ENCODE measurements around the gene CD177. TPM values are rescaled to one million over a fixed set of nuclear protein-coding genes. Genes with fewer than 3 reads are reported as not detected.

CD177 gene
- total RNA-seq (2021; ENCODE audit: unreplicated experiment): not detected
- polyA plus RNA-seq (2012): not detected in 2 replicates
- Bru-seq, nascent RNA: percentile 11 among the genes with signal in this experiment
- percentile 8 among the genes with signal in this experiment for BruChase-seq, experiment 1, labeled RNA remaining after a 6-hour chase
- BruChase-seq, experiment 2, labeled RNA remaining after a 2-hour chase: percentile 11 among the genes with signal in this experiment
- long read RNA-seq: 0 reads

- no peak for ATAC-seq
- H3K4me2 ChIP-seq (ENCODE audit: low read length): no peak within 1 kb of the TSS
- no peak for TF ChIP-seq ATF3 (IDR thresholded peaks at IDR 0.05)
- TF ChIP-seq JUND (IDR thresholded peaks at IDR 0.05): no peak
- no peak for TF ChIP-seq CEBPB (IDR thresholded peaks at IDR 0.05; ENCODE audit: low read depth)
- no peak for TF ChIP-seq YY1 (IDR thresholded peaks at IDR 0.05; ENCODE audit: extremely low read depth, insufficient replicate concordance, low read depth, low read length)
- TF ChIP-seq ZNF274 (IDR thresholded peaks at IDR 0.05; ENCODE audit: low read depth, low read length): no peak
- no peak for TF ChIP-seq FOSL1 (IDR thresholded peaks at IDR 0.05; ENCODE audit: low read depth)
- TF ChIP-seq CBX3 (IDR thresholded peaks at IDR 0.05; ENCODE audit: low read depth): no peak
- TF ChIP-seq ELF1 (IDR thresholded peaks at IDR 0.05; ENCODE audit: borderline replicate concordance, low read depth): no peak
- TF ChIP-seq POLR2AphosphoS5 (IDR thresholded peaks at IDR 0.05; ENCODE audit: low read depth, low read length): no peak
- no peak for TF ChIP-seq EGR1 (IDR thresholded peaks at IDR 0.05; ENCODE audit: low read depth)
- no peak for TF ChIP-seq SRF (IDR thresholded peaks at IDR 0.05; ENCODE audit: low read depth)
- TF ChIP-seq SIN3A (IDR thresholded peaks at IDR 0.05; ENCODE audit: low read depth): no peak
- TF ChIP-seq RAD21 (IDR thresholded peaks at IDR 0.05; ENCODE audit: low read depth): no peak
- no peak within 1 kb of the TSS for H3K9ac ChIP-seq (ENCODE audit: low read length)
- POLR2A ChIA-PET: no interaction called here
- H3K27ac ChIP-seq (ENCODE audit: low read depth, low read length): no peak within 1 kb of the TSS
- RAD21 ChIA-PET (ENCODE audit: low non-redundant PET in 1 of 2, low total read pairs in 2 of 2, uncharacterized antibody in 2 of 2, unreplicated experiment in 2 of 2): no interaction called here
- CTCF ChIA-PET: no interaction called here
- no peaks in the 10 kb centered on the region for H3K4me1 ChIP-seq (ENCODE audit: control insufficient read depth in 1 of 2, insufficient read depth in 2 of 2, low read length in 2 of 2)
- H4K20me1 ChIP-seq (ENCODE audit: insufficient read depth): no peaks in the 10 kb centered on the region
- intact Hi-C loops (cut with micrococcal nuclease): no loop called here
- H3K79me2 ChIP-seq (ENCODE audit: insufficient read depth, low read length): no peaks in the 10 kb centered on the region
- no peak within 1 kb of the TSS for H2AFZ ChIP-seq (ENCODE audit: low read depth, low read length, poor library complexity, severe bottlenecking)
- no peak within 1 kb of the TSS for H3K4me3 ChIP-seq (replicated peaks in 1 of 2; ENCODE audit: low read depth in 1 of 2, low read length in 2 of 2)
- H3K9me2 ChIP-seq (ENCODE audit: insufficient read depth): no peaks in the 10 kb centered on the region
- BruUV-seq (replicated peaks): no TSS peak
- no peaks in the 10 kb centered on the region for H3K36me3 ChIP-seq (ENCODE audit: control insufficient read depth in 1 of 2, insufficient read depth in 2 of 2, low read length in 2 of 2)
- no peaks in the 10 kb centered on the region for H3K9me3 ChIP-seq (ENCODE audit: control insufficient read depth in 1 of 2, insufficient read depth in 1 of 2, low read depth in 1 of 2, low read length in 2 of 2)
- DNase-seq (ENCODE audit: low read depth, low spot score): no peak
- no peaks in the 10 kb centered on the region for H3K27me3 ChIP-seq (ENCODE audit: insufficient read depth, low read length)
Measured at GRCh38 chr19:43353606-43354304, at the start of gene CD177. Gene CD177, plus strand, starts transcription at chr19:43353686. Its CDS starts 29 bp downstream, at chr19:43353715.
